HG02610 (cell line): ENCODE results near the gene TXK.

Experiments
- ATAC-seq: cut with Tn5 transposase; IDR thresholded peaks from one replicate; pipeline ENCODE4 v1.9.1; 2021; ENCODE audit warnings: mild to moderate bottlenecking, moderate library complexity; ENCODE audit not compliant: unreplicated experiment

Gene TXK

DNA sequence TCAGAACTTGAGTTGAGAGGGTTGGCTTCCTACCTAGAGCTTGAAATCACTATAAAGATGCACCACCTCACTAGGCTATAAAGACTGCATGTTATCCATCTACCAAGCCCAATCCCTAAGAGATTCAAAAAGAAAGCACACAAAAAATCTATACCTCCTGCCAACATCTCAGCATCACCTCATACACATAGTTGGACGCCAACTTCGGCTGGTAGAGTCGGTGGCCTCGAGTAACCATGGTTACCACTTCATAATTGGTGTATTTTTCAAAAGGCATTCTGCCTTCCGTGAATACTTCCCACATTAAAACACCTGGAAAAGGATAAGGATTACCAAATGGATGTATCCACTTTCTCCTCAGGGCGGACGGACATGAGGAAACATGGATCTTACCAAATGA is 4.5 kb upstream of the TXK start:
- ATAC-seq: no peak

DNA sequence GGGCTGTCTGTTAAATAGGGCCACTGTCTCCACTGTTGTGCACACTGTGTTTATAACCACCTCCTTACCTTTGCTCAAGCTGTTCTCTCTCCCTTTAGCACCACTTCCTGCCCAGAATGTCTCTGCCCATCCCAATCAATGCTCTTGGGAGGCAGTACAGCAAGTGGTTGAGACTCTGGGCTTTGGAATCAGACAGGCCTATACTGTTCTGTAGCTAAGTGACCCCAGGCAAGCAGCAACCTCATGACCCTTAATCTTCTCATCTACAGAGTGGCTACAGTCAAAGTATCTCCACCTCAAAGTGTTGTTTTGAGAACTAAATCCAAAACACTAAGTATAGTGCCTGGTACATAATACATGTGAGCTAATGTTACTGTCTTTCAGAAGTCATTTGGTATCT is 3.8 kb upstream of the TXK start:
- ATAC-seq: no peak

DNA sequence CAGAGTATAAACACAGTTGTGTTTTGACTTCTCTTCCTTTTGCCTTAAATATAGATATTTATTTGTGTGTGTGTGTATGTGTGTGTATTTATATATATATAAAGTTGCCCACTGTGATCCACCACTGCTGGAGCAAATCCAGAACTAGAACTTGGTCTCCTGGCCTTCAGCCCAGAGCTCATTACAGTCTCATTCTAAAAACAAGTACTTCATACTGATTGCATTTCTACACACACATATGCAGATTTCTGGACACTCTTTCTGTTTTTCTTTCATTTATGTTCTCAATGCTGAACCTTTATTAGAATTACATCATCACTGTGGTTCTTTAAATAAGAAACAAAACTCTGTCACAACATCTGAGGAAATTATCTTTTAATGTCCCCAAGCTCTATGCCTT is 381 bp downstream of the TXK start:
- ATAC-seq: no peak

DNA sequence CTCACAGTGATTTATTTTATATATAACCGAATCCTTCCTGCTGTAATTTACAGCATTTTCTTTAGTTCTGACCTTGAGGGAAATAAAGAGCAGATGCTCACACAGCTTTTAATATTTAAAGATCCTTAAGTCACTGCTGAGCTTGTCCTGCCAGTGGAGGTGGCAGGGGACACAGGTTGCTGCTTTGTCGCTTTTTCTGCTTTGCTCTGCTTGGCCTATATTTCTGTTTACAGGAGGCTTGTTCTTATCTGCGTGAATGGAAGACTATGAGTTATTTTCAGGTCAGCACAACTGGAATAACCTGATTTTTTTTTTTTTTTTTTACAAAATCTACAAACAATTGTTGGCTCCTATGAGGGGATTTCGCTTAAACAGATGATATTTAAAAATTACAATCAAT is 2.3 kb downstream of the TXK start:
- ATAC-seq: no peak

DNA sequence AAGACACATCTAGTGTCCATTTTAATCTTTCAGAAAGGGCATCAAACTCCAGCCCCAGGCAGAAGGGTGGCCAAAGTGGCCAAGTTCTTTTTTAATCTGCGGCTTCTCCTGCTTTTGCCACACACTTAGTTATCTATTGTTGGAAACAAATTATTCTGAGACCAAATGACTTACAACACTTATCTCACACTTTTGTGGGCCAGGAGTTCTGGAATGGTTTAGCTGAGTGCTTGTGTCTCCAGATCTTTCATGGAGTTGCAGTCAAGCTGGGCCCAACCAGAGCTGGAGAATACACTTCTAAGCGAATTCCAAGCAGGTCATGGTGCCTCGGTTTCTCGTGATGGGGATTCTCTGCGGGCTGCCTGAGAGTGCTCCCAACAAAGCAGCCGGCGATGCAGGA is 4.0 kb downstream of the TXK start:
- no peak for ATAC-seq

DNA sequence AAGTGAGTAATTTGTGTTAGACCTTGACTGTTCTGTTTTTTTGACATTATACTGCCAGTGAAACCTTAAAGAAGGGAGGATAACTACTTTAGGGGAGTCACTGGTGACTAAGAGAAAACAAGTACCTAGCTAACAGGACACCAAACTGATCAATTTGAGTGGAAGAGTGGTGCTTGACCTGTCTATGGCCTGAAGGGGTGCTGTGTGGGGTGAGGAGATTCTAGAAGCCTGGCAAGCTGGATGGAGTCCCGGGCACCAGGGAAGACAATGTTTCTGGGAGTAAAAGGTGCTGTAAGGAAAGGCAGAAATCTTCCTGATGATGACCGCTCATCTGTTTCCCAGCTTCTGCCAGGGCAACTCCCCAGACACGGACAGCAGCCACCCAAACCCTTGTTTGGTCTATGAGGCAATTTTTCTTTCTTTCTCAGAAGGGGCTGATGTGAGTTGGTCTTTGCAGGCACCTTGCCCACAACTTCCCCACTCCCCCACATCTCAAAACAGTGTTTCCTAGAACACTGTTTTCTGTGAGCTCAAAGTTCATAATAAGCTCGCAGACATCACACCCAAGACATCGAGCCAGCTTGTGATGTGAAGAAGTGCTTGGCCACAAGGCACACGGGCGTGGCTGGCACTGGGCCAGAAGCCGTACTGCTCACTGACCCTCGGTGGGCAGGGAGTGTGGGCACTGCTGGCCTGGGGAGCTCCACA is 4.6 kb downstream of the TXK start:
- no peak for ATAC-seq

DNA sequence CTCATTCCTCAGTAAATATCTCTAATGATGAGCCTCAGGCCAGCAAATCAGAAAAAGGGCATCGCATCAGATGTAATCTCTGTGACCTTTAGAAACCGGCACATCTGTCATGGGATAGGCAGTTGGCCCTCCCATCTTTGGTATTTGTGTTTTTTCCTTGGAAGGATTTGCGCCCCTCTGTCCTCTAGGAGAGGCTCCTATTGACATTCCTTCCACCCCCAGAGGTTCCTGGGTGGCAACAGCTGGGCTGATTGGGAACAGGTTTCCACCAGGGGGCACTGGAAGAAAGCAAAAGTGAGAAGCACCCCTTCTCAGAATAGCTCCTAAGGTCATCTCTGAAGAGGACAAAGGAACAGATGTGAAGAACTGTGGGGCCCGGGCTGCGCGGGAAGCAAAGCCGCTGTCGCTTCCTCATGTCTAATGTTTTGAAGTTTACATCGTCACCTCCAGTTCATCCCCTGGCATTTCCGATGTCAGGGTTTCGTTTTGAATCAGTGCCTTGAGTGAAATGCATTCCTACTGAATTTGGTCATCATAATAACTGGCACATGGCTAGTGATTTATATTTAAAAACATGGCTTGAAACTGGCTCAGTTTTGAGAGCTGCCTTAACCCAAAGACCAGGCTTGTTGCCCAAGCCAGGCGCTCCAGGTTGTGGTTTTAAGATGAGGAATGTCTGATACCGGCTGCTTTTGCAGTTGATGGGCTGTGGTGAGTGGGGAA is 6.2 kb downstream of the TXK start:
- peak; percentile 93 for ATAC-seq

DNA sequence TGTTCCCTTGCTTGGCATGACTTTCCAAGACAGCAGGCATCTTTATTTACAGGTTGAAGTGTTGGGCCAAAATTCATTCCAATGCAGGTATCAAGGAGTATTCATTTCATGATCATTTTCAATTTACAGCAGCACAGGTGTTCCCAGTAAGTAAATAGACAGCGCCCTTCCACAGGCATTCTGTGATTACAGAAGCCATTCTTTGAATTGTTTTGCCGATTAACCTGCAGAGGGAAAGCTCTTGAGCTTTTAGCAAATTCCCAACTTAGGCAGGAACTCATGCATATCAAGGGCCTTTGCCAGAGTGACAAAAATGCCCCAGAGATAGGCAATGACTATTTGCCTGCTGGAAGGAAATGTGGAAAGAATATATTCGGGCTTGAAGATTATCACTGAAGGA is 6.8 kb downstream of the TXK start:
- ATAC-seq: no peak

DNA sequence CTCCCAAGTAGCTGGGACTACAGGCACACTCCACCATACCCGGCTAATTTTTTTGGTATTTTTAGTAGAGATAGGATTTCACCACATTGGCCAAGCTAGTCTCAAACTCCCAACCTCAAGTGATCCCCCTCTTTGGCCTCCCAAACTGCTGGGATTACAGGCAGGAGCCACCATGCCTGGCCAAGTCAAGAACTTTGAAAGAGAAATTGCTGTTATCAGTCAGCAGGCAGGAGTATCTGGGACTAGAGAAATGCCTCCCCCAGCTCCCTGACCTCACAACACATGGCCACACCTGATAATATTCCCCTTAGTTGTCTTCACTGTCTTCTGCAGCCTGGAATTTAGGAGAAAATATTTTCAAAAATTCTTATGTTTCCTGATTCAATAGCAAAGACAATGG is 7.4 kb downstream of the TXK start:
- ATAC-seq: no peak

DNA sequence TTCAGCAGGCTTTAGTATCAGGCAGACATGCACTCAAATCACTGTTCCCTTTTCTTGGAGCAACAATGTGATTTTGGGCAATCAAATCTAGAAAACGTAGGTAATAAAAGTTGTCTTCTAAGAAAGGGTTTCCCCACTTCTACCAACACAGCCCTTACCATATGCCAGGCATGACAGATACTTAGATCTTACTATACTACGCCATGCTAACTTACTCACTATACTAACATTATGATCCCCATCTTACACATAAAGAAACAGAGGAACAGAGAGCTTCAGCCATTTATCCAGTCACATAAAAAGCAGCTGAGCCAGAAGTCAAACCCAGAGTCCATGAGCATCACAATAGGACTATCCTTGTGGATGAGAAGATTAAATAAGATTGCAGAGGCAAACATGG is 9.2 kb downstream of the TXK start:
- ATAC-seq: no peak

DNA sequence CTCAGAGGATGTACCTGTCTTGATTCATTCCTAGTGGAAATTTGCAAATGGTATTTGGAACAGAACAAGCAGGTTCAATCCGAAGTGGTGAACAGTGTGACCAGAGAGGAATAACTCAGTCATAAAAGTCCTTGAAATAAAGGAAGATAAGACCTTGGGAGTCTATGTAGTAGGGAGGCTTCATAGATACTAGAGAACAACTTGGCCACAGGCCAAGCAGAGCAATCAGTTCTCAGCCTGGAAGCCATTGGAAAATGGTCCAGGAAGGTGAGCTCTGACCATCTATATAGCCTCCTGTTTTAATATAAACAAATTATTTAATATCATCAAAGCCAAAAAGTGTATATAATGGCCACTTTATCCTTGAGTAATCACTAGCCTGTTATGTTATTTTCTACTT is 11.3 kb downstream of the TXK start:
- no peak for ATAC-seq

DNA sequence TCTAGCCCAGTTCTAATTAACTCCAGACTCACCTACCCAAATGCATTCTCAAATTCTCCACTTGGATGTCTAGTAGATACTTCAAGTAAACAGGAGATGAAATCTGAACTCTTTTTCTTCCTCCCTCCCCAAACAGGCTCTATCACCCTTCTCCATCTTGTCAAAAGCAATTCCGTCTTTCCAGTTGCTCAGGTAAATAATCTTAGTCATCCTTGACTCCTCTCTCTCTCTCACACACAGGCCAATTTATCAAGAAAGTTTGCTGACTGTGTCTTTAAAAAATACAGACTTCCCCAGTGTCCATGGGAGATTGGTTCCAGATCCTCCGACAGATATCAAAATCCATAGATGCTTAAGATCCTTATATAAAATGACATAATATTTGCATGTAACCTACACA is 12.9 kb downstream of the TXK start:
- no peak for ATAC-seq

DNA sequence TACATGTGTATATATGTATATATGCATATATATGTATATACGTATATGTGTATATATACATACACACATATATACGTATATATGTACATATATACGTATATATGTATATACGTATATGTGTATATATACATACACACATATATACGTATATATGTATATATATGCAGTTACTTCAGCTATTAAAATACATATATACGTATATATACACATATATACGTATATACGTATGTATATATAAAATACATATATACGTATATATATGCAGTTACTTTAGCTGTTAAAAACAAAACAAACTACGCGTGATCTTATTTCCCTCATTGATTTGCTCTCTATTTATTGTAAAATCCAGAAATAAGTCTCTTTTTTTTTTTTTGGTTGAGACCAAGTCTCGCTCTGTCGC is 13.9 kb downstream of the TXK start:
- no peak for ATAC-seq

DNA sequence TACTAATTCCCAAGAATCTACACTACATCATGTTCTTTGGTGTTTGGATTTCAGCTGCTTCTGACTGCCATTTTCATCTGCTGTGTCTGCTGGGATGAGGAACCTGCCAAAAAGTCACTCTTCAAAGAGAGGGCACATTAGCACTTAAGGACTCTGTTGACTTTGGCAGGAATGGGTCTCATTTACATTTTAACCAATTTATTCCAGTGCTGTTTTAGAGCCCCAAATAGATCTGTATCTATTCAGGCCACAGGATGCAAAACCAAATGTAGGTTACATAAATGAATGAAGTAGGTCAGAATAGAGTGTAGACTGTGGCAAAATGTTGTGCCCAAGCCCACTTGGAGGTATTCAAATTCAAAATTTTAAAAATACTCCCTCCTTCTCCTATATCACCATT is 14.4 kb downstream of the TXK start:
- ATAC-seq: no peak

DNA sequence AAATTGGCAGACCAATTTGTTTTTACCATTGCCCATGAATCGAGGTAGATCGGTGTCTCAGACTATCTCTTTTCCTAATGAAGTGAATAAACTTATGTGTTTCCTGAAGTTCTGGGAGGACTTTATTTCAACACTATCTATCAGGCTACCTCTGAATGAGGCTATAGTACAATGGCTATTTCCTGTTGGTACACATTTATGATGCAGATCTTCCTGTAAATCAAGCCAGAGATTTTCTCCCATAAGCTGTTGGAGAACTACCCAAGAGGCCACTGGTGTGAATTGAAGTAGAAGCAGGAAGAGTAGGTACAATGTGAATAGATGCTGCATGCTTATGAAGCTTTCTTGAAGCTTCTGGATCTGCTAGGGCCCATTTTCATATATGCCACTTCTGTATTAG is 16.0 kb downstream of the TXK start:
- no peak for ATAC-seq

DNA sequence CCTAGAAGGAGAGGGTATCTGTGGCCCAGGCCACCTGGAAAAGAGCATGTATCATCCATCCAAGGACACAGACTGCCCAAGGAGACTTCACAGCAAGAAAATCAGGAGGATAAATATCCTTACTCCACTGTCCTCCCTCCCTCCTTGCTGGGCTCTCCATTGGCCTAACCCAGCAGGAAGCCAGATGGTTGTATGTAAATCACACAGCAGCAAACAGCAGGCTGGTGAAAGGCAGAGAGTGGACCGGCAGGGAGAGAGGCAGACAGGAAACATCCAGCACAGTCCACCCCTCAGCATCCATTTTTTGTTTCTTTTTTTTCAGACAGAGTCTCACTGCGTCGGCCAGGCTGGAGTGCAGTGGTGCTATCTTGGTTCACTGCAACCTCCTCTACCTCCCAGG is 17.5 kb downstream of the TXK start:
- no peak for ATAC-seq

DNA sequence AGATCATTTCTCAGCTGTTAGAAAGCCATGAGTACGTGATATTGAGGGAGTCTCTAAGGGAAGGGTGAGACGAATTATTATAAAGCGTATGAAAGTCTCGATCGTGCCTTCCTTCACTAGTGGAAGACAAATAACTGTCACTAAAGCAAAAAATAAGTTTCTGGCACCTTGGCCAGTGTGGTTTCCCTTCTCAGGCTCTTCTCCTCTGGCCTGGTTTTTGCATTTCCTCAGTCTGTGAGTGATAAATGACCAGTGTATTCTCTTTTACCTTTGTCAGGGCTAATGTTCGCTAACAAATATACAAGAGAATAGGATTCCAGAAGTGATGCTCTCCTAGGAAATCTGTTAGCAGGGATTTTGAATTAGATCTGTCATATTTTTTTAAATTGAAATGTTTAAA is 19.6 kb downstream of the TXK start:
- ATAC-seq: no peak

DNA sequence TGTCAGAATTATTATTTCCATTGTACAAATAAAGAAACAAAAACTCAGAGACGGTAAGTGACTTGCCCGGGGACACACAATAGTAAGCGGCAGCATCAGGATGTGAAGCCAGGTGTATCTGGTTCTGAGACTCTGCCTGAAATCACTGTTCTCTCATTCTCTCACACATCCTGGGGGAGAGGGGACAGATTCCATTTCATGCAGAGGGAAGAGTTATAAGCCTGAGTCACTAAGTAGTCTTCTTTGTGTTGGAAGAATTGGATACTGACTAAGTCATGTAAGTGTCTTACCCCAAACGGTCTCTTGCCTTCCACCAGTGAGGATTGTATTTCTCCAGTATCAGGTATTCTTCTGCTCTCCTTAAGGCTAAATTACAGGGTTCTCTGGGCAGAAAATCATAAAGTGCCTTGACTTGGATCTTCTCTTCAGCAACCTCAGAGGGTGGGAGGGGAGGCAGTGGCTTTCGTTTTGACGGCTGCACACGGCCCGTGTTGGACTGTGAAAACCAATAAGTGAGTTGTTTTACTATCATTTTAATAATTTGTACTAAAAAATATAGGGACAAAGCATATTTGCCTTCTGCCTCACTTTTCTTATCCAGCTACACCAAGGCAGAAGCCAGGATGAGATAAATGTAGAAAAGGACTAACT is 21.9 kb downstream of the TXK start:
- no peak for ATAC-seq

DNA sequence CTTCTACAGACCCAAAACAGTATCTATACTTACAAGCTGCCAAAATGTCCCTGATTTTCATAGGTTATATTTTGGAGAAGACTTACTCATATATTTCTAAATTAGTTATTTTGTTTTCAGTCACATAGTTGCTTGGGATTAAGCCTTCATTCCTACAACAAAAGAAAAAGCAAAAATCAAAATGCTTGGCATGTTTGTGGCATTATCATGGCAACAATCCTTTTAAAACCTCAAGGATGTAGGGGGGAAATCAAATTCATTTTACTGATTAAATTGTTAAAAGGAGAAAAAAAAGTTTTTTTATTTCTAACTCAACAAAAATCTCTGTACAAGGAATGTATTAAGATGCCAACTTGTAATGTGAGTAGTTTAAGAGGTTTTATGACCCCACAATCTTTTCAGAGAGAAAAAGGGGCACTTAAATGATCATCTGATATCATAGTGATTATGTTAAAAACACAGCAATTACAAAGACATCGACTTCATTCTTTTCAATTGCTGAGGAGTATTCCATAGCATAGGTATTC is 23.5 kb downstream of the TXK start:
- ATAC-seq: no peak

DNA sequence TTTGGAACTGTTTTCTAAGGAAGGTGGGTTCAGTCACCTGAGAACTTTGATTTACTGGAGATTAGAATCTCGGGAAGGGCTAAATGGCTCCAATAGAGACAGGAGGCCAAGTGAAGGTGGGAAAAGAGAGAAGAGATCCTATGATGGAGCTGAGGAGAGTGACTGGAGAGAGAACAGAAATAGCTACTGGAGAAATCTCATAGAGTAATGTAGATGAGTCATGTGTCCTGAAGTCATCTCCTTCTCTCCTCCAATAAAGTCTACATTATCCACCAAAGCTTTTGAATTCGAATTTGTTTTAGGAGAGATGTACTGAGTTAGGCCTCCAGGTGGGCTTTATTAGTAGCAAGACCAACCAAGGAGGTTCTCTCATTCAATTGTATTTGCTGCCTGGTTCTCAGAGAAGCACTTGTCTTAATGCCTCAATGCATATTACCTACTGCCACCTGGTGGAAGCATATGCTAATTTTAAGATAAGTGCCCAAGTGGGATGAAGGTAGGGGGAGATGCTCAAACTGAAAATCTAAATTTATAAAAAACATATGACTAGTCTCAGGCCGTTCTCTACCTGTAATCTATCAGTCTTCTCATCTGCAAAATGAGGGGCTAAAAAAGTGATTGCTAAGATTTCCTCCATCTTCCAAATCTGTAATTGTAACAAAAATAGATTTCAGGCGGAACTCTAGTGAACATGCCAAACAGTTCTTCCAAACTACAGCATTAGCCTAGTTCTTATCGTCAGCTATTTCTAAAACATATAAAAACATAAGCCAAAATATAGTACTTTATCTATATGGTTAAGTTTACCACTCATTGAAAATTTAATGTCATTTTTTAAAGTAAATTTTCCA is 24.4 kb downstream of the TXK start:
- peak; percentile 72 for ATAC-seq
